ENCODE measurements around the gene DRC1.

Gene DRC1

DNA sequence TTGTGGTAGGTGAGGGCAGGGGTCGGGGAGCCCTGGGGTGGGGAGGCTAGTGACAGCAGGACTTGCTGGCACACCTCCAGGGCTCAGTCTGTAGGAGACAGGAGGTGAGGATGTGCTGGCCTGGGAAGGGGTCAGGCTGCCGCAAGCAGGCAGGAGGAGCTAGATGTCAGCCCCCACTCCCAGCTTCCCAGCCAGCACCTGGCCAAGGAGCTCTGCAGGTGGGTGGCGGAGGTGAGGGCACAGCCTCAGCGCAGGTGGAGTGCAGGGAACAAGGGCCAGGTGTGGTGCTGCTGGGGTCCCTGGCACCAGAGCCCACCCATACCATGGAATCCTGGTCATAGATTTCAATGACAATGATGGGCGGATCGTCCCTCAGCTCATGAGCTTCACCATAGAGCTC, 73.3 kb downstream of the DRC1 start:
- Histone ChIP-seq H3K4me1 (ENCODE audit: control insufficient read depth in 1 of 2, insufficient read depth in 1 of 2, low read depth in 1 of 2, low read length in 1 of 2) (no peaks in the 10 kb centered on the region), H3K4me3 (ENCODE audit: low read depth in 1 of 2, low read length in 1 of 2) (no peak overlapping the region), H3K27me3 (peaks cover 16% of the 10 kb centered on the region), H3K27ac (no peak overlapping the region), H3K9me3 (no peaks in the 10 kb centered on the region), H3K36me3 (no peaks in the 10 kb centered on the region)
- TF ChIP-seq CTCF (IDR thresholded peaks at IDR 0.05), result no peak

DNA sequence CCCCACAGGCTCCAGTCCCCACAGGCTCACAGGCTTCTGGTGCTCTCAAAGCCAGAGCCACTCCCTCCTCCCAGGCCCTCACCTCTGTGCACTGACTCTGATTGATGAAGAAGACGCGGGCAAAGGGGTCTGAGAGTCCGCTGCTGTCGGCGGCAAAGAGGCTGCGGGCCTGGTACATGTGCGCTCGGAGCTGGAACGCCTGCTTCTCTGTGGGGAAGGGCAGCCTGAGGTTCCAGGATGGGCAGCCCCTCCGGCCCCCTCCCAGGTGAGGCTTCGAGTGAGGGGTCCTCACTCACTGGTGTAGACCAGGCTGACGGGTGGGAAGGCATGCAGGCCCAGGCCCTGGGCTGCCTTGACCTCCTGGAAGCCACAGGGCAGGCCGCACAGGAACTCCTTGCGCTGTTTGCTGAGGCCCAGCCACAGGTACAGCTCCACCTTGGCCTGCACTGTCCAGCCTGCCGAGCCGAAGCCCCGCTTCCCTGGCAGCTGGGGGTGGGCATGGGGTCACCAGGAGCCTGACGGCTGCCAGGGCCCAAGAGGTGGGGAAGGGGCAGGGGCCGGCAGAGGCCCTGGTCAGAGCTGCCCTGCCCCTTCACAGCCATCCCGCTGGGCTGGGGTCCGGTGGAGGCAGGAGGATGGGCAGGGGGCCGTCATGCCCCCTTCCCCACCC, 74.2 kb downstream of the DRC1 start:
- TF ChIP-seq CTCF (IDR thresholded peaks at IDR 0.05), result no peak
- H3K27ac ChIP-seq, result no peak overlapping the region
- no peaks in the 10 kb centered on the region for H3K4me1 ChIP-seq (ENCODE audit: control insufficient read depth in 1 of 2, insufficient read depth in 1 of 2, low read depth in 1 of 2, low read length in 1 of 2)
- H3K9me3 ChIP-seq, result no peaks in the 10 kb centered on the region
- peaks cover 16% of the 10 kb centered on the region for H3K27me3 ChIP-seq
- H3K36me3 ChIP-seq, result no peaks in the 10 kb centered on the region
- H3K4me3 ChIP-seq (ENCODE audit: low read depth in 1 of 2, low read length in 1 of 2), result no peak overlapping the region

DNA sequence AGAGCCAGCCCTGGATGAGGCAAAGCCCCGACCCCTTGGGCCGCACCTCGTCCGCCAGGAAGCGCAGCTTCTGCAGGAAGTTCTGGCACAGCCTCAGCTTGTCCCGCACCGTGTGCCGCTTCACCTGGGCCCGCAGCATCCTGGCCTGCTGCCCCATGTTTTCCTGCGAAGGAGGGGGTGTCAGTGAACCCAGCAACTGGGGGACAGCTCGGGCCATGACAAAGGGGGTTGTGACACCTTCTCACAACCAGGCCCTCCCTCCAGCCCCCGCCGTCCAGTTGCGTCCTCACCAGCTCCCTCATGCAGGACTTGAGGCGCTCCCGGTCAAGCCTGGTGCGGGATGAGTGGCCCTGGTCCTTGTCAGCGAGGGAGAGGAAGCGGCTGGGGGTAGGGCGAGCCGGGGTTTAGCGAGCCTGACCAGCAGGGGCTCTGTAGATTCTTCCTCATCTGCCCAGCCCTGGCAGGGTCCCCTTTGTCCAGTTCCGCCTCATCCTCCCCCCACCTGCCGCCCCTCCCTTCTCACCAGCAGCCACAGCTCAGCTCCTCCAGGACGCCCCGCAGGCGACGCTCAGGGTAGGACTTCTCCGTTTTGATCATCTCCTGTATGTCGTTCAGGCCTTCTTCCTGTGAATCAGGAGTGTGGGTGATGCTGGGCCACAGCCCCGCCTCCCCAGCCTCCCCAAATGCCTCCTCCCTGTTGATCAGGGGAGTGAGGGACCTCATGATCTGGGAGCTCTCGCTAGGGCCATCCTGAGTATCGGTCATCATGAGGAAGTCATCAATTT, 75.6 kb downstream of the DRC1 start:
- H3K27ac ChIP-seq, result no peak overlapping the region
- no peak overlapping the region for H3K4me3 ChIP-seq (ENCODE audit: low read depth in 1 of 2, low read length in 1 of 2)
- H3K9me3 ChIP-seq, result no peaks in the 10 kb centered on the region
- peaks cover 16% of the 10 kb centered on the region for H3K27me3 ChIP-seq
- no peak for TF ChIP-seq CTCF (IDR thresholded peaks at IDR 0.05)
- H3K4me1 ChIP-seq (ENCODE audit: control insufficient read depth in 1 of 2, insufficient read depth in 1 of 2, low read depth in 1 of 2, low read length in 1 of 2), result no peaks in the 10 kb centered on the region
- no peaks in the 10 kb centered on the region for H3K36me3 ChIP-seq

DNA sequence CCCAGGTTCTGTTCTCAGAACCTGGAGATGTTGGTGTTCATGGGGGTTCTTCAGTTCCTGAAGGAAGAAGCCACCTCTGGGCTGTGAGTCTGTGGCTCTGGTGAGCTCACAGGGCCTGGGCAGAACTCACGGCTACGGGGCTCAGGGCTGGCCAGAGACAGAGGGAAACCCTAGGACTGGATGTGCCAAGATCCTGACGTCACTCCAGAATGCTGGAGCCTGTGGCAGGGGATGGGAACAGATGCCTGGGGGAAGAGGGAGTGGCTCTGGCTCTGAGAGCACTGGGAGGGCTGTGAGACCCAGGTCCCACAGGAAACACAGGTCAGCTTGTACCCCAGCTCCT, 76.2 kb downstream of the DRC1 start, which contains the start of gene OTOF:
TSS of gene OTOF (minus strand) at position 214 of the 343 bp plus-strand sequence.
- Histone ChIP-seq H3K9me3 (no peaks in the 10 kb centered on the region), H3K4me1 (ENCODE audit: control insufficient read depth in 1 of 2, insufficient read depth in 1 of 2, low read depth in 1 of 2, low read length in 1 of 2) (no peaks in the 10 kb centered on the region), H3K27me3 (peaks cover 16% of the 10 kb centered on the region), H3K4me3 (ENCODE audit: low read depth in 1 of 2, low read length in 1 of 2) (no peak within 1 kb of the TSS), H3K27ac (no peak within 1 kb of the TSS), H3K36me3 (no peaks in the 10 kb centered on the region)
- no peak for TF ChIP-seq CTCF (IDR thresholded peaks at IDR 0.05)

DNA sequence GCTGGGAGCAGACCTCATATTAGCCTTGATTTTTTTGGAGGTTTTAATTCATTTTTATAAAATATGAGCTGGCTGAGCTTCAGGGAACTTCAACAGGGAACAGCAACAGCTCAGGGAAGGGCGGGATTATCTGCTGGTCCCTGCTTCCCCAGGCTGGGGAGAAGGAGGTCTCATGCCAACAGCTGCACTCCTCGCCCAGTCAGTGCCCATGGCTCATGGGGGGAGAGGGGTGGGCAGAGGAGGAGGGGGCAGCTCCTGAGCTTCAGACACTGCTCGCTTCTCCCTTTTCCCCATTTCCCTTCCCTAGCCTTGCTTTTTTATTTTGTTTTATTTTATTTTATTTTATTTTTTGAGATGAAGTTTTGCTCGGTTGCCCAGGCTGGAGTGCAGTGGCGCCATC, 76.6 kb downstream of the DRC1 start:
- H3K27me3 ChIP-seq, result peaks cover 16% of the 10 kb centered on the region
- H3K4me3 ChIP-seq (ENCODE audit: low read depth in 1 of 2, low read length in 1 of 2), result no peak overlapping the region
- no peaks in the 10 kb centered on the region for H3K36me3 ChIP-seq
- no peaks in the 10 kb centered on the region for H3K4me1 ChIP-seq (ENCODE audit: control insufficient read depth in 1 of 2, insufficient read depth in 1 of 2, low read depth in 1 of 2, low read length in 1 of 2)
- no peak overlapping the region for H3K27ac ChIP-seq
- TF ChIP-seq CTCF (IDR thresholded peaks at IDR 0.05), result no peak
- no peaks in the 10 kb centered on the region for H3K9me3 ChIP-seq
